HL-60/S4 treated with retinoic acid at 250 ng/mL for 4 days and 3 days (cell line): ENCODE measurements around the gene RHEBL1.

Experiments
- in situ Hi-C: fragments of 300-500 bp; cut with MboI; formaldehyde crosslinking; loops from 2 replicates; pipeline ENCODE4 v1.7.0; 2022; ENCODE audit warnings: low sequenced_read_pairs

The RHEBL1 gene

DNA sequence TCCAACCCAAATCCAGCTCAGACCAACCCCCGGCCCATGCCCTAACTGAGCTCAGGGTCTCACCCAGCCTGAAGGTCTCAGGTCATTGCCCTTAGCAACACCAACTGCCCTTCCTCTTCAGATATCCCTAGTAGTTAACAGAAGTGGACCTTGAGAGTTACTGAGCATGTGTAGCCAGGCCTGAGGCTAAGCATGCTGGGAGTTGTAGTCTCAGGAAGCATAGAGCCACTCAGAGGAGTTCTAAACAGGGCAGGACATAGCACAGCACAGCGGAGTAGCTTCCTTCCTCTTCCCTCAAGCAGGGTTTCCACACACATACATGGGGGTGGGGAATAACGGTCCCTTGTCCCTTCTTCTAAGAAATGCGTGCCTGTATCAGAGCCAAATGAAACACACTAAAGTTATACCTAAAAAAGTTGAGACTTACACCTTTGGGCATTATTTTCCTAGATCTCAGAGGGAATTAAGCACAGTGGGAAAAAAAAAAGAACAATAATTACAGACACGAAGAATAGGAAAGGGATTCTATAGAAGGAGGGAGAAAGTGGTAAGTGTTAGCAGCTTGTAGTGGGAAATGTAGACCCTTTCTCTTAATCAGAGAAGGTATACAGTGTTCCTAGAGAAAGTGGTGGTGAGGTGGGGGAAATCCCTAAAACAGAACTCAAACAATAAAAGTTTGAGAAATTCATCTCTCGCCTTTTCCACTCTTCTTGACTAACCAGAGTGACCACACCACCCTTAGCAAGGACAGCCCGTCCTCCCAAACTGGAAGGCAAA is 13.6 kb downstream of the RHEBL1 start:
- in situ Hi-C loops, result no loop called here

DNA sequence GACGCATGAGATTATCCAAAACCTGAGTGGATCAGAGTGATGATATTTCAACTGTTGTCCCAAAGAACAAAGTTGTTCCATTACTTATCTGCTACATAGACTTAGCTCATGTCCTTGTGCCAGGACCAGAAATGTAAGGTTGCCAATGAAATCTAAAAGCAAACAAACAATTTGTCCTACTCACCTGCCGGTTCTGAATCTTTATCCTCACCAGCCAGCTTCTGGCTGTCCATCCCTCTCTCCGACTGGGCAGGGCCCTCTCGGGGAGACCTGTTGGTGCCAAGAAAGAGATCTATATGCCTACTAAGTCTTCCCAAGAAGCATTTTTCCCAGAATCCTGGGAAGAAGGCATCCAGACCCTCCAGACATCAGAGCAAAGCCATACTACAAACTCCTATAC is 14.7 kb downstream of the RHEBL1 start:
- in situ Hi-C loops, result no loop called here

DNA sequence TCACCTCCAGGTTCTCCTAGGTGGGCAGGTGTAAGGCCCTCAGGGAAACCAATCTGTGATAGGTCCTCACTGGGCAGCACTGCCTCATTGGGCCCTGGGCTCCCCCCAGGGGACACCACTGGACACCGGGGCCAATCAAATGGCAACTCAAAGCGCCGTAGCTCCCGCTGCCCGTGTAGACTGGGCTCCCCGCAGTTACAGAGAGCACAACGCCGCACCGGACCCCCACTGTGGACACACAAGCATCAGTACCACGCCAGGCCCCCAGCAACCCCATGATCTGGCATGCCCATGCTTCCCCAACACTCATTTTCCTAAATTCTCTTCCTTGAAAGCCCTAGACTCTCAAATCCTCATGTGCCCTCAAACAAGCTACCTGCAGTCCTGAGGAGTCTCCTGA is 15.3 kb downstream of the RHEBL1 start:
- in situ Hi-C loops, result no loop called here

DNA sequence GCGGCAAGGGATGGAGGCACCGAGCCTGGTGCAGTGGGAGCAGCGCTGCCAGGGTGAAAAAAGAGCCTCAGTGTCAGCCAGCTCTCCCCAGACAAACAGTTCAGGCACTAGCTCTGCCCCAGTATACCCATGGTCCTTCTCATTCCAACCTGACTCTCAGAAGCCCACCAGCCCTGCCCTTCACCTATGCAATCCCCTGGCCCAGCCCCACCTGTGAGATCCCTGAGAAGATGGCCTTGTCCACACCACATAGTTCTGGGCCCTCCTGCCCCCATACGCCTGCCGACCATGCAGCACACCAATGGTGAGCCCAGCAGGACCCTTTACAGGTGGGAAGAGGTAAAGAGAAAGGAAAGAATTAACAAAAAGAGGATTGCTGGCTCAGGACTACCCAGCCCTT is 15.7 kb downstream of the RHEBL1 start:
- in situ Hi-C loops, result no loop called here

DNA sequence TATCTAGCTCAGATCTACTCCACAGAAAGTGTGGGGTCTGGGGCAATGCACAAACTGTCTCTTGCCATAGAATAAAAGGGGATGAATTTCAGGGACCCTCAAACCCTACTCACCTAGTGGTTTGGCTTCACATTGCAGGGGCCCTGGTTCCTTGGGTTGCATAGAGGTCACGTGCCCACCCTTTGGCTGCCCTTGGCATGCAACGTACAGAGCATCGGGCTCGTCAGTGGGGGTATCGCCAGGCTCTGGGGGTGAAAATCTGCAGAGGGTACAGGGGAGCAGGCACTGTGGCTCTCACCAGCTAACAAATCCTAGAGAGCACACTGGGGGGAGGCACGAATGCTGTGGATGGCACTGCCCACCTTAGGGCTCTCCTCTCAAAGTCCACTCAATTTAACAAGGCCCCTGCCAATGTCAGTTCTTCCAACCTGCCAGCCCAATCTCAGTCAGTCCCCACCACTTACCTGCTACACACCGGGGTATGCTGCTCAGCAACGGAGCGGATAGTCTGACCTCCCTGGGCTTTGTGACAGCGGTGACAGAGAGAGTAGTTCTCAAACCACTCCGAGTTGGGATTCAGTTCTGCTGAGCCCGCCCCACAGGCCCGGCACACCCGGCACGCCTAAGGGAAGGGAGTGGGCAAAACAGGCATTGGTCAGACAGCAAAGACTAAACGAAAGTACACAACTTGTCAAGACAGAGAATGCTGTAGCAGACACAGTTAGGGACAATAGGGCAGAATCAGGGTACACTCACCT is 17.1 kb downstream of the RHEBL1 start:
- in situ Hi-C loops, result no loop called here

DNA sequence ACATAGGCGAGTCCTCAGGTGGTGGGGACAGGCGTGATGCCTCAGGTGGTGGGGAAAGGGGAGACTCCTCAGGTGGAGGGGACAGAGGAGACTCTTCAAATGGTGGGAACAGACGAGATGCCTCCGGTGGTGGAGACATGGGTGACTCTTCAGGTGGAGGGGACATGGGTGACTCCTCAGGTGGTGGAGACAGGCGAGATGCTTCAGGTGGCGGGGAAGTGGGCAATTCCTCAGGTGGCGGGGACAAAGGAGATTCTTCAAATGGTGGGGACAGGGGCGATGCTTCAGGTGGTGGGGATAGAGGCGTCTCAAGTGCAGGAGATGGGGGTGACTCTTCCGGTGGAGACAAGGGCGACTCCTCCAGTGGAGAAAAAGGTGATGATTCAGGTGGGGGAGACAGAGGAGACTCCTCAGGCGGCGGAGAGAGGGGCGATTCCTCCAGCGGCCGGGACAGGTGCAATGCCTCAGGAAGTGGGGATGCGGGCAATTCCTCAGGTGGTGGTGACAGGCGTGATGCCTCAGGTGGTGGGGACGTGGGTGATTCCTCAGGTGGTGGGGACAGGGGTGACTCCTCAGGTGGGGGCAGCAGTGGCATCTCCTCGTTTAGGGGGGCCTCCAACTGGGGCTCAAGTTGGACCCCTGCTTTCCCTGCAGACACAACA is 17.9 kb downstream of the RHEBL1 start:
- in situ Hi-C loops, result no loop called here

DNA sequence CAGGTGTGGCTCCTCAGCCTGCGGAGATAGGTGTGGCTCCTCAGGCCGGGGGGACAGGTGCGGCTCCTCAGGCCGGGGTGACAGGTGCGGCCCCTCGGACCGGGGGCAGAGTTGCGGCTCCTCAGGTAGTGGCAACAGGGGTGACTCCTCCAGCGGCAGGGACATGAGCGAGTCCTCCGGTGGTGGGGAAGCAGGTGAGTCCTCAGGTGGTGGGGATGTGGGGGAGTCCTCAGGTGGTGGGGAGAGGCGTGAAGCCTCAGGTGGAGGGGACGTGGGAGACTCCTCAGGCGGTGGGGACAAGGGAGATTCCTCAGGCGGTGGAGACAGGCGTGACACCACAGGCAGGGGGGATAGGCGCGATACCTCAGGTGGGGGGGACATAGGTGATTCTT is 18.4 kb downstream of the RHEBL1 start:
- in situ Hi-C loops, result no loop called here

DNA sequence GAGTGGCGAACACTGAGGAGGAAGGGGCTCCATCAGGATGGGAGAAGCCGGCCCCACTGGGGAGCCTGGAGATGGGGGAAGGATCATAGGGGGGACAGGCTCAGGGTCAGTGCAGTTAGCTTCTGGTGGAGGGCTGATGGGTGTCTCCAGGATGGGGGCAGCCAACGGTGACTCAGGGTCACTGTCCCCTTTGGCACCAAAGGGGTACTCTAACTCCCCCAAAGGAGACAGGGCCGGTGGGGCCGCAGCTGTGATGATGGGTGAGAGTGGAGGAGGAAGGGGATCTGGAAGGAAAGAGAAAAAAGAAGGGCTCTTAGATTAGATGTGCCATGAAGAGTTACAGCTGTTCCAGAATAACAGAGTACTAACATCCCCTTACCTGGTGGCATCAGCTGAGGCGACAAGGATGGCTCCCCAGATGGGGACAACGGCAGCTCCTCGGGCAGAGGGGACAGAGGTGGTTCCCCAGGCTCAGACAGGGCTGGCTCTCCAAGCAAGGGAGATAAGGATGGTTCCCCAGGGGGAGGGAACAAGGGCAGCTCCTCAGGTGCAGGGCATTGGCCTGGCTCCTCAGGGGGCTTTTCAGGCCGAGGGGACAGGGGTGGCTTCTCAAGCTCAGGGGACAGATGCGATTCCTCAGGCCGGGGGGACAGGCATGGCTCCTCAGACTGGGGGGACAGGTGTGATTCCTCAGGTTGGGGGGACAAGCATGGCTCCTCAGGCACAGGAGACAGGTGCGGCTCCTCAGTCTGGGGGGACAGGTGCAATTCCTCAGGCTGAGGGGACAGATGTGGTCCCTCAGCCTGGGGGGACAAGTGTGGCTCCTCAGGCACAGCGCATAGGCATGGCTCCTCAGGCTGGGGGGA is 19.0 kb downstream of the RHEBL1 start:
- in situ Hi-C loops, result no loop called here

DNA sequence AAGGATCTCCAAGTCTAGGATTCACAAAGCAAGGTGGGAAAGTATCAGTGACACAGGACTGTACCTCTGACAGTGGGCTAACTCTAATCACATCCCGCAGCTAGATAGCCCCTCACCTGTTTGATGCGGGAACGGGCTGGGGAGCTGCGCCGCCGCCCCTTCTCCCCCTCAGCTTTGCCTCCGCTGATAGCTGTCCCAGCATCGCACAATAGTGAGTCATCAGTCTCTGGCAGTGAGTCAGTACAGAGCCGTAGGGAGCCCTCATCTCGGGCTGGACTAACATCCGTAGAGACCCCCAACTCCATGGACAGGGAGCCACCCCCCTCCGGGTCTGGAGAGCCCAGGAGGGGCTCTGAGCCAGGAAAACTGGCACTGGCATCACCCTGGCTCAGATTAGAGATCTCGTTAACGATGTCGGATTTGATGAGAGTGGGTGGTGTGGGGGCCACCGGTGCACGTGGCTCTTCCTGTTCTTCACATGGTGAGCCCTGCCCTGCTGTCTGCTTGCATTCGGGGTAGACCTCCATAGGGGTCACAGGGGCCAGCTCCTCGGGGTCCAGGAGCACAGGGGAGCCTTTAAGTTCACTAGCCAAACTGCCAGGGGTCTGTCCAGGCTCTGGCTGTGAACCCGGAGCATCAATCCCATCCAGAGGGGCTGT is 20.1 kb downstream of the RHEBL1 start:
- in situ Hi-C loops, result no loop called here

DNA sequence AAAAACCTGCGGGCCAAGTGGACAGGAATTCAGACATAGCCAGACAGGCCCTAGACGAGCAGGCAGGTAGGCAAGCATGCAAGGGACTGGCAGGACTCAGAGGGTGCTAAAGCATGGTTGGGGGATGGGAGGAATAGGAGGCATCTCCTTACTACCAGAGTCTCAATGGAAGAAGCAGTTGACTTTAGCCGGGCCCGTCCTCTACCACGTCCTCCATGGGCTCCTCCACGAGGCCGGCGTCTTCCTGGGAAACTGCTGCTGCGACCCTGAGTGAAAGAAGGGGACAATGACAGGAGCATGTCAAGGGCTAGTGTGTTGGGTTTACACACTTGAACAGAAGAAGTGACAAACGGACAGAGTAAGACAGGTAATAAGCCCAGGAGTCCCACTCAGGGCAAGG is 20.8 kb downstream of the RHEBL1 start:
- in situ Hi-C loops, result no loop called here

DNA sequence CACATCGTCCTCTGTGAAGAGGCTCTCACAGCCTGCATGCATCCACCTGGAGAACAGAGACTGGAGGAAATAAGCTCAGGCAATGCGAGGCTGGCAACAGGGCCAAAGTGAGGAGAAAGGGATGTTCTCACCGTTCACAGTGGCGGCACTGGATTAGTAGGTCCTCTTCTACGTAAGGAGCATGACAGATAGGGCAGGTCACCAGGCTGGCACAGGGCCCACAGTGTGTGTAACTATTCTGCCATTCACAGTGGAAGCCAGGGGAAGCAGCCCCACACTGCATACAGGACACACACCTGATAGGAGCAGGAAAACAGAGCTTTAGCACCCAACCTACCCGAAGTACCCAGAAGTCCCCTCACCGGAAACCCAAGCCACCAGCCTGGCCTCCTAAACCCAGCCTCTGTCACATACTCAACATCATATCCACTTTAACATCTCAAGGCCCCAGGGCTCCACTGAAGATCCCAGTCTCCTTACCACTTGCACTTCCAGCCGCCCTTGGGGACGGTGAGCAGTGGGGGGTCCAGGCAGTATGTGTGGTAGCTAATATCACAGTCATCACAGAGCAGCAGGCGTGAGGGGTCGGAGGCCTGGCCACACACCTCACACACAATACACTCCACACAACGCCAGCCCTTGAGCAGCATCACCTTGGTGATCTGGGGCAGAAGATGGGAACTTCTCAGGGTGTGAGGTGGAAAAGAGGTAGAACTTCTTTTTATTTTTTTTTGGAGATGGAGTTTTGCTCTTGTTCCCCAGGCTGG is 23.5 kb downstream of the RHEBL1 start:
- in situ Hi-C loops, result no loop called here

DNA sequence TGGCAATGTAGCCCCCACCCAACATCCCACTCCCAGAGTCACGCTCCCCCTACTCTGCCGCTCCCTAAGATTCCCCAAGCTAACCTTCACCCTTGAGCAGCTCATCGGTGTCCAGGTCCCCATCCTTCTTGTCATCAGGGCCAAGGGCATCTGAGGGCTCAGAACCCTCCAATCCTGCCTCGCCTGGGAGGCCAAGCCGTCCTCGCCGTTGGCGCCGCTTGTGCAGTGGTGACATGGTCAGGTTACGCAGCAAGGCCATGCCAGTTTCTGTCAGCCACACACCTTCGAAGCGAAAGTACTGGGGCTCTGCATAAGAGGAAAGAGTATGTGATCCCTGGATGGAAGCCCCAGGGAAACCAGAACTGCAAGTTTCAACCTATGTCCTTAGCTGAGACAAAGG is 25.1 kb downstream of the RHEBL1 start:
- in situ Hi-C loops, result no loop called here

DNA sequence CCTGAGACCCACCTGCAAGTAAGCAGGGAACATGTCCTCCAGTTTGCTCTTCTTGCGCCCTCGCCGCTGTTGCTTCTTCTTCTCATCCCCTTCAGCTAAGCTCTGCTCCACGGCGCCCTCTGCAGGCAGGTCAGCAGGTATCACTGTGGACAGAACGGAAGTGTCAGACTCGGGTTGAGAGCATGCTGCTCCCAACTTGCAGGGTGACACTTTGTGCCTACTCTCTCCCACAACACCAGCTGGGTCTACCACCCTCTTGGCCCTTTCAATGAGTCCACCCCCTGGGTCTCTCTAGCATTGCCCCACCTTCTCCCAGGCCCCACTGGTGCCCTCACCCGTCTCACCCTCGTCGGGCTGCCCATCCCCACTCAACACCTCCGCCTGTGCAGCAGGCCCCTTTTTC is 25.9 kb downstream of the RHEBL1 start:
- in situ Hi-C loops, result no loop called here

DNA sequence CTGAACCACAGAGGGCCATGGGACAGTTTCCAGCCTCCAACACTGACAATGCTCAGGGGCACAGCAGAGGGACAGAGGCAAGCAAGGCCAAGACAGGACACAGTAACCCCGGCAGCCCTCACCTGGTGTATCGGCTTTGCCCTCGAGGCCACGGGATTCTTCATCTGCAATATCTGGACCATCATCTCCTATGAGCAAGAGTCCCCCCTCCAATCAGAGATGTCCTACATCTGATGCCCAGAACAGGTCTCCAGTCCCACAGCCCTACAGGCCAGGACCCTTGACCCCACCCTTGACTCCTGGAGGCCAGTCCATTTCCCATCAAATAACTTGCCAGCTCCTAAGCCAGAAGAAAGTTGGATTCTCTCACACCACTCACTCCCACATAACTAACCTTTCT is 26.5 kb downstream of the RHEBL1 start:
- in situ Hi-C loops, result no loop called here

DNA sequence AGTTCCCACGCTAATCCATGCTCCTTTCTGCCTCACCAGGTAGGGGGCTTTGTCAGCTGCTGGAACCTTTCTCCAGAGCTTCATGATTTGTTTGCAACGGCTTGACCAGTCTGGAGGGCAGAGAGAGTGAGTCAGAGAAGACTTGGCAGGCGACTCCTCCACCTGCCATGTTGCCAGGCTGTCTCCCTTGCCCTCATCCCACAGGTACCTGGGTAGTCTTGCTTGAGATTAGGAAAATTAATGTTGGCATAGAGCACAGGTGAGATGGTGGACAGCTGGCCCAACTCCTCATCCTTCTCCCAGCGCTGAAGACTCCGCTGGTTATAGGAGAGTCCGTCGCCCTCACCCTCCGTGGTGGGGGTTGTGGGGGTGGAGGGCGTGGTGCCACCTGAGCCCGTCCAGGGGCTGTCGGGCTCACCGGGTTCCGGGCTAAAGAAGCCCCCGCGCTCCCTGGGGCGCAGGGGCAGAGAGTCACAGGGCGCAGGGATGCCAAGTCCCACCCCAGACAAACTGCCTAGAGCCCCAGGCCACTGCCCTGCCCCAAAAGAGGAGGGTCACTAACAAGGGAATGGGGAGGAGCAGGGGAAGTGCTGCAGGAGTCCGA is 27.8 kb downstream of the RHEBL1 start:
- in situ Hi-C loops, result no loop called here

DNA sequence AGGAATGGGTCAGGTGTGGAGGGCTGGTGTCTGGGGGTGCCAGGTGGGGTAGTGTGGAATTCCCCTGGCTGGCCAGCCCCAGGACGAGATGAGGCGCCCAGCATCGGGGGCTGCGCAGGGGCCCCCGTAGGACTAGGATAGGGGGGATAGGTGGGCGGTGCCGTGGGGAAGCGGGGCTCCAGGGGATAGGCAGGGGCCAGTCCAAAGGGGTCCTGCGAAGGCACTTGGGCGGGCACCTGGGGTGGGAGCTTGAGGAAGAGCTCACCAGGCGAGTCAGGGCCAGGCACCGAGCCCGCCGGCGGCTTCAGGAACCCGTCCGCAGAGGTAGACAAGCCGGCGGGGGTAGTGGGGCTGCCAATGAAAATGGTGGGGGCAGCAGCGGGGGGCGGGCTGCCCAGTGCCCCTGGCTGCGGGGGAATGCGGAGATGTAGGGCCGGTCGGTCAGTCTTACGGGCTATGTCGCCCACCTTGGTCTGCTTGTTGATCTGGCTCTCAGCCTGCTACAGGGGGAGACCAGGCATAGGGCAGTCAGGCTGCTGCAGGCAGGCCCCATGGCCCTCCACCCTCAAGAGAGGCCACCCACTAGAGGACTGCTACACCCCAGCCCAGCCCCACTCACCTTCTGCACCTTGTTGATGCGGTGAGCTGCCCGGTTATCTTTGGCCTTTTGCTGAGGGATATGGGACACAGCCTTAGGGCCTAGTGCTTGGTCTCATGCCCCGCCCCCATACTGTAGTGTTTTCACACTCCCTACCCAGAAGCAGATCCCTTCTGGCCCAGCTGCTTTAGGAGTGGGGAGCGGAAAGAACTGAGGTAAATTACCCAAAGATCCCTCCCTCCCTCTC is 28.5 kb downstream of the RHEBL1 start:
- in situ Hi-C loops, result no loop called here

DNA sequence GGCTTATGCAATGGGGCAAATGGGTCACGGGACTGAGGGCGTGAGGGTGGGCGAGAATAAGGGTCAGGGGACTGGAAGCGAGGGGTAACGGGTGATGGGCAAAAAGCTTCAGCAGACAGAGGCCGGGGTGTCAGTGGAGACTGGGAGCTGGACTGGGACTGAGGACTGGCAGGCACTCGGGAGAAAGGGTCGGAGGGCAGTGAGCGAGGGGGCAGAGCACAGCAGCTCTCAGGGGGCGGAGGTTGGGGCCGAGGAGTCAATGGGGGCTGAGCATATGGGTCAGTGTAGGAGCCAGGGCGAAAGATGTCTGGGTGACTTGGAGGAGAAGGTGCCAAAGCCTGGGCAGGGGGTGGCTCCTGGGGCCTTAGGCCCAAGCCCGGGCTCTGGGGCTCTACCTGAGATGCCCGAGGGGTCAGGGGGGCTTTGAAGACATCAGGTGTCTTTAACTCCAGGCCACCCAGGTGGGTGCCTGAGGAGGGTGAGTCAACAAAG is 29.4 kb downstream of the RHEBL1 start:
- in situ Hi-C loops, result no loop called here
